Uterus (tissue), 2 donors: ENCODE data around the gene IDI2.

Source experiments
- CTCF ChIP-seq, 4 experiments: fragments of 200-600 bp in 2 of 4; fragments of 450-650 bp in 2 of 4; sonication (generic) in 2 of 4; IDR thresholded peaks; one replicate each; pipeline ENCODE4 v1.5.1; 2016 to 2019; ENCODE audit warnings: antibody characterized with exemption in 4 of 4, mild to moderate bottlenecking in 2 of 4, moderate library complexity in 1 of 4
- POLR2A ChIP-seq, 2 donors: fragments of 450-650 bp; IDR thresholded peaks; one replicate each; pipeline ENCODE4 v1.6.1; 2016; ENCODE audit warnings: antibody characterized with exemption in 2 of 2, mild to moderate bottlenecking in 1 of 2, moderate library complexity in 1 of 2

- TF ChIP-seq POLR2A (IDR thresholded peaks at IDR 0.05) = no peak
- no peak for TF ChIP-seq CTCF (IDR thresholded peaks at IDR 0.05)
Measured at GRCh38 chr10:1029838-1030237, 4.2 kb upstream of the IDI2 start.
